ENCODE measurements around the gene CAPN15.
"Not testable (repeated sequence)": the region's sequence is repeated elsewhere in the genome, so short reads cannot be mapped to it uniquely, and the experiment has no call there.

The CAPN15 gene

DNA sequence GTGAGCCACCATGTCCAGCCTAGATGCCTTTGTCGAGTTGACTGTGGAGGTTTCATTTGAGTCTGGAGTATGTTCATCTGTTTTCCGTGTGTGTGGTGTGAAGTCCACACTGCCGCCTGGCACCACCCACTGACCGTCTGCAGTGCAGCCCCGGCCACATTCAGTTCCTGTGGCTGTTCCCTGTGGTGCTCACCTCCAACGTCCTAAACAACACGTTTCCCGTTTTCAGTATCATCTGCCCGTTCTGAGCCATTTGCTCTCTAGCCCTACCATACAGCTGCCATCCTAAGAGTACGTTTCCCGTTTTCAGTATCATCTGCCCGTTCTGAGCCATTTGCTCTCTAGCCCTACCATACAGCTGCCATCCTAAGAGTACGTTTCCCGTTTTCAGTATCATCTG lies 20.0 kb upstream of the CAPN15 start:
- not testable (repeated sequence) for DNase-seq

- no peak for DNase-seq
These were observed 19.5 kb upstream of the CAPN15 start for GRCh38 chr16:507996-508395.

- DNase-seq, result no peak
These were observed 18.4 kb upstream of the CAPN15 start for GRCh38 chr16:508884-509736.

- no peak for DNase-seq
These were observed 17.3 kb upstream of the CAPN15 start for GRCh38 chr16:510066-510825.

- DNase-seq, result no peak
These were observed 14.7 kb upstream of the CAPN15 start for GRCh38 chr16:512802-513201.

- no peak for DNase-seq
These were observed 13.6 kb upstream of the CAPN15 start for GRCh38 chr16:513950-514349.

- DNase-seq, result no peak
These were observed 12.2 kb upstream of the CAPN15 start for GRCh38 chr16:515175-515938.

GRCh38 chr16:515939-516226 lies 11.6 kb upstream of the CAPN15 start:
- no peak for DNase-seq

GRCh38 chr16:516301-516700 lies 11.2 kb upstream of the CAPN15 start:
- DNase-seq, result no peak

DNA sequence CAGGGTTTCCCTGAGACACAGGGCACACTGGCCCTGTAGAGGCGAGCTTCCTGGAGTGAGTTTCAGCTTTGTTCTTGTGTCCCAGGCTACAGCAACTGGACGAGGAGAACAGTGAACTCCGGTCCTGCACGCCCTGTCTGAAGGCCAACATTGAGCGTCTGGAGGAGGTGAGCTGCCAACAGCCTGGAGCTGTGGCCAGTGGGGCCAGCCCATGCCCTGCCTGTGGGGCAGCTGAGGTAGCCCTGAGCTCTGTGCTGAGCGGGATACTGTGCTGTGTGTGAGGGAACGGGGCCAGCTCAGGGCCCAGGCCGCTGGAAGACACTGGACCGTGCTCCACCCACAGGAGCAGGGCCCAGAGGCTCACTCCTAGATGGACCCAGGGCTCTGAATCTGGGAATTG lies 8.7 kb upstream of the CAPN15 start:
- DNase-seq, result no peak

DNA sequence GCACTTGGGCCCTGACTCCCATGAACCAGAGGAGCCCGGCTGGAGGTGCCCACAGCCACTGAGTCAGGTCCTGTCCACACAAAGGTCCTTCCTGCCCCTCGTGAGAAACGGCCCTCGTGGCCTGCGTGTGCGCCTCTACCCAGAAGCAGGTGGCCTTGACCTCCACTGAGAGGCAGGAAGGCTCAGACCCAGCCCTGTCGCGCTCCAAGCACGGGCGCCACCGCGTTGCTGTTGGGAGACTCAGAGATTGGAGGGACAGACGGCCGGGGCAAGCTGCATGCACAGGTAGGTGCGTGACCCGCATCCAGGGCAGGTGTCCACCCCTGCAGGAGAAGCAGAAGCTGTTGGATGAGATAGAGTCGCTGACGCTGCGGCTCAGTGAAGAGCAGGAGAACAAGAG lies 8.1 kb upstream of the CAPN15 start:
- DNase-seq, result no peak

DNA sequence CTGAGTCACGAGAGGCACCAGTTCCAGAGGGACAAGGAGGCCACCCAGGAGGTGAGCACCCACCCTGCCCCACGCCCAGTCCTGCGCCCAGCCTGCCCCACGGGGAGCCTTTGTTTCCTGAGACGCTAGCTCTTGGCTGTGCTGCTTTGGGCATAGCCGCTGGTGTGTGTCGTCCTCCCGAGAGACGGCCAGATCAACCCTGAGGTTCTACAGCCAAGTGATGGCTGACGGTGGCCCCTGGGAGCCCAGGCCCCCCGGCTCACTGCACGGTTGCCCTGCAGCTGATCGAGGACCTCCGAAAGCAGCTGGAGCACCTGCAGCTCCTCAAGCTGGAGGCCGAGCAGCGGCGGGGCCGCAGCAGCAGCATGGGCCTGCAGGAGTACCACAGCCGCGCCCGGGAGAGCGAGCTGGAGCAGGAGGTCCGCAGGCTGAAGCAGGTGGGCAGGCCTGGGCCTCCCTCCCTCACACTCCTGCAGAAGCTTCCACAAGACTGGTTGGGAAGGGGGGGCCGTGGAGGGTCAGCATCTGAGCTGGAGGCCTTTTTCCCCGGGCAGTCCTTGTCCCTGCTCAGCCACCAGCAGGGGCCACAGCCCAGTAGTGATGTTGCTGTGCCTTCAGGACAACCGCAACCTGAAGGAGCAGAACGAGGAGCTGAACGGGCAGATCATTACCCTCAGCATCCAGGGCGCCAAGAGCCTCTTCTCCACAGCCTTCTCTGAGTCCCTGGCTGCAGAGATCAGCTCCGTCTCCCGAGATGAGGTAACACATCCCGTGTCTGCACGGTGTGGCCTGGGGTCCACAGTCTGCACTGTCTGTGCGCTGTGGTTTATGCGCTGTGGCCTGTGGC lies 7.4 kb upstream of the CAPN15 start:
- no peak for DNase-seq

- DNase-seq, result no peak
These were observed 6.7 kb upstream of the CAPN15 start for GRCh38 chr16:520847-521246.

- no peak for DNase-seq
These were observed 5.9 kb upstream of the CAPN15 start for GRCh38 chr16:521381-522210.

- no peak for DNase-seq
These were observed 5.0 kb upstream of the CAPN15 start for GRCh38 chr16:522320-523096.

DNA sequence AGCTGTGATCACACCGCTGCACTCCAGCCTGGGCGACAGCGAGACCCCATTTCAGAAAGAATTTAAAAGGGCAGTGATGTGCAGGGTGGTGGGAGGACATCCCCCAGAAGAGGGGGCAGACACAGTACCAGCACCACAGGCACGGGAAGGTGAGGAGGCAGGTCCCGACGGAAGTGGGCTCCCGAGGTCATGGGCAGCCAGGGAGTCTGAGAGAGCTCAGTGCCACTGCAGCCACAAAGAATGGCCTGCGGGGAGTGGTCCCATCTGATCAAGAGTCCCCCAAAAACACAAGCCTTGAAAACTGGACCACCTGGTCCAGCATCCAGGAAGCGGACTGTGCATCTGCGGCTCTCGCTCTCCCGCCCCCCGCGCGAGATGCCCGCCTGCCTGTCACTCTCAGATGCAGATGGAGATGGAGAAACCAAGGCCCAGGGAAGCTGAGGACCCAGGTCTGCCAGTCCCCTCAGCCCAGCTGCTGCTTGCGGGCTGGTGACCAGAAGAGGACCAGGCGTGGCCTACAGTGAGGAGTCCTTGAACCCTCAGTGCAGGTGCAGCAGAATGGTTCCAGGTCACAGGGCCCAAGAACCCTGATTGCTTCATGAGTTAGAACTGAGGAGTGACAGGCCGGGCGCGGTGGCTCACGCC lies 4.3 kb upstream of the CAPN15 start:
- DNase-seq, result no peak

GRCh38 chr16:524274-525040 lies 3.1 kb upstream of the CAPN15 start:
- no peak for DNase-seq

DNA sequence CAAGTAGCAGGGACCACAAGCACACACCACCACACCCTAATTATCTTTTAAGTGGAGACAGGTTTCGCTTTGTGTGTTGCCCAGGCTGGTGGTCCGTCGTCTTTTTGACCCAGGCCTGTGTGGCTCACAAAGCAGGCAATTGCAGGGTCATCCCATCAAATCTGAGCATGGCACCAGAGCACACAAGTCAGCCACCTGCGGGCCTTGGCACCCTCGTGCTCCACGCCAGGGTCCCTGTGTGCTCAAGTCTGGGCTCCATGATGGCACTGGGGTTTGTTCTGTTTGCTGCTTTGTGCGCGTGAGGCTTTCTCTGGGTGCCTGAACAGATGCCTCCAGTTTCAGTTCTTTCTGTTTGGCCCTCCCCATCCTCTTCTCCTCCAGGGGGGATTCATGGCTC lies 2.4 kb upstream of the CAPN15 start:
- no peak for DNase-seq

DNA sequence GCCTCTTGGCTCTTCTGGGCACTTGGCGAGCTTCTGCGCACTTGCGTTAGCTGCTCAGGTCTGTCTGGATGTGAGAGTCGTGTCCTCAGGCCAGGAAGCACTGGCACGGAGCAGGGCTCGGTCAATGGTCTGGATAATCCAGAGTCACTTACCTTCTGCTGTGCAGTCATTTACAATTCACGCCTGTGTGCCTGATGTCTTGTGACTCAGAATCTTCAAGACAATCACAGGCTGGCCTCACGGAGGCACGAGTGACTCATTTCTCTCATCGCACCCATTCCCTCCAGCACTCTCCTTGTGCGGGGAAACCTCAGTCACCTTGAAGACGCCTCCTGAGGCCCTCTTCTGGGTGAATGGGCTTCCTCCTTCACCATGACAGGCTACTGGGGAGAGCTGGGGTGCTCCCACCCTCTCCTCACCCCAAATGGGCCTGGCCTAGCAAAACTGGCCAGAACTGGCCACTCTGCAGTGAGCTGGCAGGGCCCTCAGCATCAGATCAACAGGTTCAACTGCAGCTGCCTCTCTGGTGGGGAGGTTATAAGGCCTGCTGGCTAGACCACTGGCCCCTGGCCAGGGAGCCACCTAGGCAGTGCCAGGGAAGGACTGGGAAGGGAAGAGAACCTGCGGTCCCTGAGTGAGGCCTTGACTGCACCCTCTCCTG lies 1.9 kb upstream of the CAPN15 start:
- no peak for DNase-seq
